Measurements from ENCODE around the gene BRD9.
"Not testable (repeated sequence)": the region's sequence is repeated elsewhere in the genome, so short reads cannot be mapped to it uniquely, and the experiment has no call there.

The BRD9 gene

DNA sequence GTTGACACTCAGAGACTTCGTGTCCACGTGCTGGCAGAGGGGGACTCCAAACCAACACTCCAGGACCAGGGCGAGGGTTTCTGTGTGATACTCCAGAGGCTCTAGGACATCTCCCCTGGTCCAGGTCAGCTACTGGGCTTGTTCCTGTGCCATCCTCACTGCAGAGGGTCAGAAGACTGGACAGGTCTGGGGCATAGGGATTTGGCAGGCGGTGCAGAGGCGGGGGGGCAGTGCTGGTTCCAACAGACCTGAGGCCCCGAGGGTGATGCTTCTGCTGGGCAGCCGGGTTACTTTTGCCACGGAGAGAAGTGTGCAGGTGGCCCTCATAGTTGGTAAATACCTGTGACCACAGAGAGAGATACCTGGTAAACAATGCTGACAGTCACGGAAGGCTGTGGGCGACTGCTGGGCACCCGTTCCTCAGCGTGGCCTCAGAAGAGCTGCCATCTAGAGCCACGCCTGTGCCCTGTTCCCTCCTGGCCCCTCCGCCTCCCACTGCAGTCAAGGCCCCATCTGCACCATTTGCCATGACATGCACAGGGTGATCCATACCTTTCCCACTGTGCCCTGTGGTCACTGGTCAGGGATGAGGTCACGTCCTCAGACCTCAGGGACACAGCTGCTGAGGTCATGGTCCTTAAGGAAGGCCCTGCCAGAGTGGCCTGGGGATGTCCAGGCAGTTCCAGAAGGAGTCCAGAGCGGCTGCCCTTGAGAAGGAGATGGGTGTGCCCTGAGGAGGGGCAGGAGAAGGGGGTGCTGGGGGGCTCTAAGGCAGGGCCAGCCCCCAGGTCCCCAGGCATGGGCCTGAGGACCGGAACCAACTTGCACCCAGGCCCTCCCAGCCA, 30.1 kb upstream of the BRD9 start:
- no peak for DNase-seq

DNA sequence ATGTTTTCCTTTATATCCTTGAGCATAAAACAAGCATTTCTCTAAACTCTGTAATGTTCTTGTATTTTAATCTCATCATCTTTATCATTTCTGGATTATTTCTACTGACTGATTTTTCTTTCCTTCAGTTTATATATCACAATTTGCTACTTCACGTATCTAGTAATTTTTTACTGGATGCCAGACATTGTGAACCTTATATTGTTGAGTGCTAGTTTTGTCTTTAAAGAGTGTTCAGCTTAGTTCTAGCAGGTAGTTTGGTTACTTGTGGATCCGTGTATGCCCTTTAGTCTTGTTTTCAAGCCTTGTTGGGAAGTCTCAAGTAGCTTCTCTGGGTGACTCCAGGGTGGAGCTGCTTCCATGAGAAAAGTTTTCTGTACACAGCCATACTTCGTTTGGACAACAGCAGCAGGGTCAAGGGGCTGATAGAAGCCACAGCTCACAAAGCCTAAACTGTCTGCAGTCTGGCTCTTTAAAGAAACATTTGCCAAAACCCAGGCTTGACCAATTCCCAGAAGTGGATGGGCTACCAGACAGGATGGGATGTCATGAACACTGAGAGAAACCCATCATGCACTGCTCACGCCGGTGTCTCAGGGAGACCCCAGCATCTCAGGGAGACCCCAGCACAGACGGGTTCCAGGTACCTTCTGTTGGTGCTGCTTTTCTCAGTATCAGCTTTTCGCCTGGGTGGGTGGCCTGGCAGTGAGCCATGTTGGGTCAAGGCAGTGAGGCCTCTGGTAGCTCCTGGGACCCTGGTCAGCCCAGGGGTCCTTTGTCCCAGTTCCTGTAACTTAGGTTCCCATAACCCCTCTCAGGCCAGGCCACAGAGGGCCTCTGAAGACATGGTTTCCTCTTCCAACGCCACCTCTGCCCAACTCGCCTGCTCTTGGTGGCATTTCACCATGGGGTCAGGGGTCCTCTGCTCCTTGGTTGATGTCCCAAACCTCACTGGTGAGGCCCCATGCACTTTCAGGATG, 29.1 kb upstream of the BRD9 start:
- DNase-seq = no peak

DNA sequence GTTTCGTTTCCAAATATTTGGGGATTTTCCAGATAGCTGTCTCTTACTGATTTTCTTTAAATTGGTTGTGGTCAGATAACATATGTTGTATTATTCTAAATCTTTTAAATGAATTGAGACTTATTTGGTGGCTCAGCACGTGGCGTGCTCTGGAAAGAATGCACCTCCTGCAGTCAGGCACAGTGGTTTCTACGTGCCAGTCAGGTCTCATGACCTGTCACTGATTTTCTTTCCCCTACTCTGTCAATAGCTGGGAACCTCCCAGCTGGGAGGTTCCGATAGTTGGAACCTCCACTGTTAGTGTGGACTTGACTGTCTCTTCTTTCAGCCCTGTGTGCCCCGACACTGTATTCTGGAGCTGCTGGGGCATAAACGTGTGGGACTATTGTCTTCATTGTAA, 27.7 kb upstream of the BRD9 start:
- DNase-seq = no peak

DNA sequence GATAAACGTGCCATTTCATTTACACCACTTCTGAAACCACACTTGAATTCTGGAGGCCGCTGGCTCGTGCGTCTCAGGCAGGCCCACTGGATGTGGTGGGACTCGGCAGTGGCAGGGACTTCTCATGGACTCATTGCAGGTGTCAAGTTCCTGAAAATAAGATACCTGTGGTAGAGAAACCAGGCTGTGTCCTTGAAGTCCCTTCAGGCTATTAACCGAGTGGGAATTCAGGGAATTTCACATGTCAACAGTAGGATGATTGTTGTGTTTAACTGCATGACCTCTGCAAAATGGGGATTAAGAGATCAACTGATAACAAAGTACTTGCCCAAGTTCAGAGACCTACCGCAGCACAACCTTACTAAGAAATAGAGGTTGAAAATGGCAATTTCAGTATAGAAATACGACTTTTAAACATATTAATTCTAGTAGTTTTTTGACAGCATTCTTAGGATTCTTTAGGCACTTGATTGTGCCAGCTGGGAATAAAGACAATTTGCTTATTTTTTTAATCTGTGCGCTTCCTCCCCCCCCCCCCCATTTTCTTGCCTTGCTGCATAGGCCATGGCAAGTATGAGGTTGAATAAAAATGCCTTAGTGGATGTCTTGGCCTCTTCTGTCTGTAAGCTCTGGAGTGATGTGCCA, 26.9 kb upstream of the BRD9 start:
- DNase-seq = no peak

DNA sequence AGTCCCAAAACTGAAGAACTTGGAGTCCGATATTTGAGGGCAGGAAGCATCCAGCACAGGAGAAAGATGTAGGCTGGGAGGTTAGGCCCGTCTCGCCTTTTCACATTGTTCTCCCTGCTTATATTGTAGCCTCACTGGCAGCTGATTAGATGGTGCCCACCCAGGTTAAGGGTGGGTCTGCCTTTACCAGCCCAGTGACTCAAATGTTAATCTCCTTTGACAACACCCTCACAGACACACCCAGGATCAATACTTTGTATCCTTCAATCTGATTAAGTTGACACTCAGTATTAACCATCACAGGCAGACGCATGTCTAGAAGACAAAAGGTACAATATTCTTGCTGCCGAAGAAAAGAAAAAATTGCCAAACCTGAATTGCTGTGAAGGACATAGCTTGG, 26.1 kb upstream of the BRD9 start:
- not testable (repeated sequence) for DNase-seq

DNA sequence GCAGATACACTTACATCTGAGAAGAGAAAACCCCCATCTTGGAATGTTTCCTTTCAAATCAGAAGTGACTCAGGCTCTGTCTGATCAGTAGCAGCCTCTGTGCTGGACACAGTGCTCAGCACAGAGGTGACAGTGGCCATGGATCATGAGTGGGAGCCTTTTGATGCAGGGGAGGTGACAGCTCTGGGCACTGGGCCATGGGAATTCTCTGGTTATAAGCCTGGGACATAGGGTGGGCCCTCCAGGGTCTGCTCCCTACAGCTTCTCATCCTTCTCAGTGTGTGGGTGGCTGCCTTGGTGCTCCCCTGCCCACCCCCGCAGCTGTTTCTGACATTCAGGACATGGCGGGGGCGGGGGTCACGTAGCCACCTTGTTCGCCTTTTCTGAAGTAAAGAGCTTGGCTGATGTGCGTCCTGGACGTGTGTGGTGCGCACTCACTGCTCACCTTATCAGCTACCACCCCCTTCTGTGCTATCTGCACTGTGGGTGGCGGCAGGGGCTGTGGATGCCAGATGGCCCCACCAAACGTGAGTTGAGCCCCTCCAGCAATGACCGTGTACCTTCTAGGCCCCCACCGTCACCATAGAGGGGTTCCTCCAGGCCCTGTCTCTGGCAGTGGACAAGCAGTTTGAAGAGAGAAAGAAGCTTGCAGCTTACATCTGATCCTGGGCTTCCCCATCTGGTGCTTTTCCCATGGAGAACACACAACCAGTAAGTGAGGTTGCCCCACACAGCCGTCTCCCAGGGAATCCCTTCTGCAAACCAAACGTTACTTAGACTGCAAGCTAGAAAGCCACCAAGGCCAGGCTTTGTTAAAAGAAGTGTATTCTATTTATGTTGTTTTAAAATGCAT, 24.1 kb upstream of the BRD9 start:
- no peak for DNase-seq

DNA sequence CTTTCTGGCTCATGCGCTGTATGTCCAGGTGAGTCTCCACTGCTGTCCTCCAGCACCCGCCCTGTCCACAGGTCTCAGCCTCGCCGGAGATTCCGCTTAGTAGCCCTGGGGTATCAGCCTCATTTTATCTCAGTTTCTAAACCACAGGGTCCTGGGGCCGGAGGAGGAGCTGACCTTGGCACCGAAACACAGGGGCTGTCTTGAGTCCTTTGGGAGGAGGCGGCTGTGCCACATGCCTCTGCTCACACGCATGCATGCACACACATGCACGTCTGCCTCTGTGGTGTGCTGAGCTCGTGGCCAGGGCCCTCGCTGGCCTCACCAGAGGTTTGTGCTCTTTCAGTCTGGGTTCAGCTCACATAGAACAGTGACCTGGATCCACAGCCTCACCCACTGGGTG, 23.3 kb upstream of the BRD9 start:
- no peak for DNase-seq

DNA sequence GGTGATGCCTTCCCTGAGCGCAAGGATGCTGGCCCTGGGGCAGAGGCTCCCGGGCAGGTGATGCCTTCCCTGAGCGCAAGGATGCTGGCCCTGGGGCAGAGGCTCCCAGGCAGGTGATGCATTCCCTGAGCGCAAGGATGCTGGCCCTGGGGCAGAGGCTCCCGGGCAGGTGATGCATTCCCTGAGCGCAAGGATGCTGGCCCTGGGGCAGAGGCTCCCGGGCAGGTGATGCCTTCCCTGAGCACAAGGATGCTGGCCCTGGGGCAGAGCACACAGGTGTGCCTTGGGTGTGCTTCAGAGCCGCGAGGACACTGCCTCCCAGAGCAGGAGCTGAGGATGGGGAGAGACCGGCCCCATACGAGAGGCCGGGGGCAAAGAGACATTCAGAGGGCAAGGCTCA, 22.7 kb upstream of the BRD9 start:
- DNase-seq = not testable (repeated sequence)

DNA sequence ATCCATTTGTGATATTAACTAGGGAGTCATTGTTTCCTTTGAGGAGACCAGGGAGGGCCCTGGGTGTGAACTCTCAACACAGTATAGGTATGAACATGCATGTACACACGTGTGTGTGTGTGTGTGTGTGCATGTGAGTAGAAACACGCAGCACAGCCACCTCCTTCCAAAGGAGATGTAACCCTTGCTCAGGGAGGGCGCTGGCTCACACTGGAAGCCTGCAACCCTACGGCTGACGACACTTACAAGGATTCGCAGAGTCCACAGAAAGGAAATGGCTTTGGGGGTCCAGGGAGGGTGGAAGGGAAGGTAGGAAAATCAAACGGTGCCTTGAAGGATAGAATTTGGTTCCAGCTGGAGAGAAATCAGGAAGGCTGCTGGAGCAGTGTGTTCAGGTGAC, 22.0 kb upstream of the BRD9 start:
- DNase-seq = no peak

DNA sequence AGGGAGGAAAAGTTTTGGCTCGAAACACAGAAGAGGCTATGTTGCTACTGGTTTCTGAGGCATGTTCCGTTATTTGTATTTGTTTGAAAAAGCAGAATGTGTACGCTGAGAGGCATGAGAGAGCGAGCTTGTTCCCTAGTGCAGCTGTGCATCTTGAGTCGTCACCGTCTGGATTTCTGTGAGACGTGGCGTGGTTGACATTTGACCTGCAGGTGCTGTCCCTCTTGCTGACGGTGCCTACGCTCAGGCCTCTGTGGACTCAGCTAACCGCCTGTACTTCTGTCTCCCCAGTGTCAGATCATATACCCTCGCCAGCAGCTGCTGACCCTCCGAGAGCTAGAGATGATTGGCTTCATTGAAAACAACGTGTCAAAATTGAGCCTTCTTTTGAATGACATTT, 21.6 kb upstream of the BRD9 start:
- no peak for DNase-seq

DNA sequence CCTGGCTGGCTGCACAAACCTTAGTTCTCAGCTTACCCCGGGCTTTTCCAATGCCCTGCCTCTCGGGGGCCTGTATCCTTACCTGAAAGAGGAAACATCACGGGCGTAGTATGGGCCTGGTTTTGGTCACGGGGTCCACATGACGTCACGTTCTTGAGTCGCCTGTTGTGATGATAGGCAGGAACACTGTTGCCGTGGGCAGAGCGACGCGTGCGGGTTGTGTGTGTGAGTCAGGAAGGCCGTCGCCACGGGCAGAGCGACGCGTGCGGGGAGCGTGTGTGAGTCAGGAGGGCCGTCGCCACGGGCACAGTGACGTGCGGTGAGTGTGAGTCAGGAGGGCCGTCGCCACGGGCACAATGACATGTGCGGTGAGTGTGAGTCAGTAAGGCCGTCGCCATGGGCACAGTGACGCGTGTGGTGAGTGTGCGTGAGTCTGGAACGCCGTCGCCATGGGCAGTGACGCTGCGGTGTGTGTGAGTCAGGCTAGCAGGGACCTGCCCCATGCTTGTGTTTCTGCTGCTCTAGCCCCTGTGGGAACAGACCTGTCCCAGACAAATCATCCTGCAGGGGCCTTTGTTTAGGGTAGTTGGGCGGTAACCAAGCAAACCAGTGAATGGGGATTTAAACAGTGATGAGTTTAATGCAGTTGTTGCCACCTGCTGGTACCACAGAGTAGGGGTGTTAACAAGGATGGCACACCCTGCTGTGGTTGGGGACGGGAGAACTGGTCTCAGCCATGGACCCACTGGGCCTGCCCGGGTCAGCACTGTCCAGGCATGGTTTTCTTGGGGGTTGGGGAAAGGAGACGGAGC, 19.9 kb upstream of the BRD9 start:
- no peak for DNase-seq

DNA sequence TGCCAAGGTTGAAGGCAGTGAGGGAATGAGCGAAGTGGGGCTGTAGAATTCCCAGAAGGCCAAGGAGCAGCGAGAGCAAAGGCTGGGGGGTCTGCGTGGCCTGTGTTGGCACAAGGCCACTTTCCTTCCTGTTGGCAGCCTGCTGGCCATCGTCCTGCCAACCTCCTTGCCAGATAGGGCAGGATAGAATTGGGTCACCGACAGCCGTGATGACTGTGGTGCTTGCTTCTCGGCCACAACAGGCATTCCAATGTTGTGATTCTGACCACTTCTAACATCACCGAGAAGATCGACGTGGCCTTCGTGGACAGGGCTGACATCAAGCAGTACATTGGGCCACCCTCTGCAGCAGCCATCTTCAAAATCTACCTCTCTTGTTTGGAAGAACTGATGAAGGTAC, 19.0 kb upstream of the BRD9 start:
- DNase-seq = no peak

DNA sequence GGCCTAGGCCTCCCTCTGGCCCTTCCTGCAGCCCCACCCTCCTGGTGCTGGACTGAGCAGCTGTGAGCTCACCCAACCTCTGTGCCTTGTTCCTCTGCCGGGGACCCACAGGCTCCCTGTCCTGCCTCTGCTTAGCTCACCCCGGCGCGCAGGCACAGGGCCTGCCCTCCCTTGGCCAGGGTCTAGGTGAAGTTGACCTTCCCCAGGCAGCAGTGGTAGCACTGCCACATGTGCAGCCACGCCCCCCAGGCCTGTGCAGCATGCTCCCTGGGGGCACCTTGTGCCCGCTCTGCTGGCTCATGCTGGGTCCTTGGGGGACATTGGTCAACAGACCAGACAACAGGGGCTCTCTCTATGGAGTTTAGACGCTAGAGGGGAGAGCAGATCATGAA, 18.2 kb upstream of the BRD9 start:
- DNase-seq = no peak

DNA sequence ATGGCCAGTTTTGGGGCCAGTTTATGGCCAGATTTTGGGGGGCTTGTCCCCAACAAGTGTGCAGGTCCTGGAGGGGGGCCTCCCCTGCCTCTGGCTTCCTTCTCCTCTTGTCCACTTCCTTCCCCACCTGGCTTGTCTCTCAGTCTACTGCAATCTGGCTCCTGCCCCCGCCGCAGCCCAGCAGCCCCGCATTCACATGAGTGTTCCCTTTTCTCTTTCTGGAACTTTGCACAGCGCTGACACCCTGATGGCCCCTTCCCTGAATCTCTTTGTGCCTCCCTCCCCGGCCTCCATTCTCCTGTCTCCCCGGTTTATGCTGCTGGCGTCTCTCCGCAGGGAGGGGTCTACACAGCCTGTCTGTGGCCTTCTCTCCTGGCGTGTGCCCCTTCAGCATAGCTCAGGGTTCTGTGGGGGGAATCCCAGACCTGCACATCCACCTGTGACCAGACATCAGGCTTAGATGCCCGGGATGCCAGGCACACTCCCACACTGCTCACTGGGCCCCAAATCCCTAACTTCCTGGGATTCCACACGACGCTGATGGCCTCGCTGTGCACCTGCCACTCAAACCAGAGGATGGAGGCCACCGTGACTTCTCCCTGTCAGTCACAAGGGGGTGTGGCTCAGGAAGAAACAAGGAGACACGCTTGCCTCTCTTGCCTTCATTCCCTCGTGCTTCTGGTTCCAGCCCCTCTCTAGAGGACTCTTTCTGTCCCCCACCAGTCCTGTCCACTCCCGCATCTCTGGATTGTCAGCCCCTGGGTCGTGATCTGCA, 17.6 kb upstream of the BRD9 start:
- no peak for DNase-seq

DNA sequence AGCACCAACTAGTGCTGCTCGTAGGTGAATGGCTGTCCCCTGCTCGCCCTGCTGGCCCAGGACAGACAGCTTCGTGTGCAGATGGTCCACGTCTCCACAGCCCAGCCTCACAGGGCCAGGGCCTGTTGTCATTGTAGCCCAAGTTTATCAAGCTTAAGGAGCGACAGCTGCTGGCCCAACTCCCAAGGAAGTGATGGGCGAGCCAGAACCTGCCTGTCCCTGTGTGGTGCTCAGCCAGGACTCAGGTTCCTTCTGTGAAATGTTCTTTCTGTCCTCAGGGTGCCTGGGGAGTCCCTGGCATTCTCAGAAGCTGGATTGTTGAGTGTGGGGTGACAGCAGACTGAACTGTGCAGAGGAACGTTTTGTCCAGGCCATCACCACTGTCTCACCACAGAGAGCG, 16.5 kb upstream of the BRD9 start:
- DNase-seq = no peak

DNA sequence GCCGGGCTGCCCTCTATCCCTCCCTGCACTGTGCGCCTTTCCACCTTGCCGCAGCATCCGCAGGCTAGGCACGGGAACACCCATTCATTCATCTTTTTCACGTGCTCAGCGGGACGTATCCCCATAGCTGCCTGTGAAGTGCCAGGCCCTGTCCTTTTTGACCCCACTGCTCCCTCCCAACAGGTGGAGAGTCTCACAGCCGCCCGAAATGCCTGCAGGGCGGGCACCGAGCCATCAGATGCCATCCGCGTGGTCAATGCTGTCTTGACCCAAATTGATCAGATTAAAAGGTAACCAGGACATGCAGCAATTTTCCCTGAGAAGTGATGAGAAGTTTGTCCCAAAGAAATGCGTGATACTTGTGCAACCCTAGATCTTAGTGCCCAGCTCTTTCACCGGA, 15.6 kb upstream of the BRD9 start:
- DNase-seq = no peak

DNA sequence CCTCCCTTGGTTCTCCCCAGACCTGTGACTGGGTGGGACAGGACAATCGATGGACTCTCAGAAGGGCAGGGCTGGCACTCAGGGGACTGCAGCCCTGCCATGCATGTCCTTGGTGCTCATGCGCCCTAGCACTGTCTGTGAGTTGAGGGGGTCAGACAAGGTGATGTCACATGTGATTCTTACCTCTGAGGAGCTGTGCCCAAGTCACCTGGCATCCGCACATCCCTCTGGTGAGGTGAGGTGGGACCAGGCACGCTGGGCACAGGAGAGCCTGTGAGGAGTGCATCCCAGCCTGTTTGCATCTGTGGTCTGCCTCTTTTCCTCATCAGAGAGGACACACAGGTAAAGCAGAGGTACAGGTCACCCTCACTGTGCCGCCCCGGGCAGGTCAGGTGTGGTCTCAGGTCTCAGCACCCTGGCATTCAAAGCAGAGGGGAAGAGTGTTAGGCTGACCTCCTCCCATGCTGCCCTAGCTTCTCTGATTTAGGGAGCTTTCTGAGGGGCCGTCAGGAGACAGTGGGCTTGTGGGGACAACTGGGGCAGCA, 14.8 kb upstream of the BRD9 start:
- no peak for DNase-seq

DNA sequence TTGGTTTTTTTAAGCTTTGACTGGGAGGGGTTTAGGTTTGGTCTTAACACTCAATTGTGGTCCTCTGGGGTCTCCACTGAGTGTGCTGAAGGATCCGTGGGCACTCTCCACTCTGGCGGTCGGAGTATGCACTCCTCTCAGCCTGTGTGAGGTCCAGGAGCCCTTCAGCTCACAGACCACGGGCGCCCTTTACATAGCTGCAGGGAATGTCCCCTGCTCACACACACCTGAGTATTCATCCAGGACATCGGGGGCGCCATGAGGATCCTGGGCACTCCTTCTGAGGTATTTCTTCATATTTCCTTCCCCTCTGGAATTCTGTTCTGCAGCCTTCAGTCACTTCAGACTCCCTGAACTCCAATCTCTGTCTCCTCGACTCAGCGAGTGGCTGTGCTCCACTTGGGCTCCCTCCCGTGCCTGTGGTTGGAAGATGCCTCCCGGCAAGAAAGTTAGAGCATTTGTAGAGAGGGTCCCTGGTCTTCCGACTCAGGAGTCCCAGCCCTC, 12.6 kb upstream of the BRD9 start:
- DNase-seq = no peak

DNA sequence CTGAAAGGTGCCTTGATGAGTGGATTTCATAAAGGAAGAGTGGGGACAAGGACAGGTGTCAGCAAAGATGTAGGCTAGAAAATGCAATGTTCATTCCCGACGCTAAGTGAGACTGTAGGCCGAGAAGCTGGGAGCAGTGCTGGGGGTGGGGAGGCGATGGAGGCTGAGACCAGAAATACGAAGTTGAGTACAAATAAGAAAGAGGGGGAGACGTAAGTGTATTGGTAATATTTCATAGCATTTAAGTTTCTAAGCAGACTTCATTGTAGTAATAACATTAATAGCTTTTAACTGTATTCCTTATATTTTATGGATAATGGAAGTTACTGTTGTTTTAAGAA, 11.1 kb upstream of the BRD9 start:
- DNase-seq = no peak

DNA sequence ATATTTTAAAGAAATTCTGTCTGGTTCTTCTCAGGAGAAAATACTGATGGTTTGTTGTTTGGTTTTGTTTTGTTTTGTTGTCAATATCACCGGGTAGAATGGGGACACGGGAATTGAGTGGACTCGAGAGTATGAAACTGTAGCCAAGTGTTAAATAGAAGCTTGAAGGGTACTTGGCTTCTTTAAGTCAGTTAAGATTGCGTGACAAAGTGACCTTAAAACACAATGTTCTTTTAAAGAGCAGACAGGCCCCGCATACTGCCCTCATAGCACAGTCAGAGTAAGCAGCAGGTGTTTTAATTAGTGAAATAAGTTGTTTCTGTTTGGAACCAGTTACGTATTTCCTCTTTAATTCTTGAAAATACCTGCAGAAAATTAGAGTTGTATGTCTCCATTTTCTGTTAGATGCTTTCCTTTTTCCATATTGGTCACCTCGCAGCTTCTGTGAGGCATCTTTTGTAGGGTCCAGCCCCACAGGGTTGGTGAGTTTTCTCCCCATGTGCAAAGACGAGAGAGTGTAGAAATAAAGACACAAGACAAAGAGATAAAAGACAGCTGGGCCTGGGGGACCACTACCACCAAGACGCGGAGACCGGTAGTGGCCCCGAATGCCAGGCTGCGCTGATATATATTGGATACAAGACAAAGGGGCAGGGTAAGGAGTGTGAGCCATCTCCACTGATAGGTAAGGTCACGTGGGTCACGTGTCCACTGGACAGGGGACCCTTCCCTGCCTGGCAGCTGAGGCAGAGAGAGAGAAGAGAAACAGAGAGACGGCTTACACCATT, 9.7 kb upstream of the BRD9 start:
- no peak for DNase-seq
